GM12878 (cell line): ENCODE measurements around the gene MGAT3.

Experiments used
- BRCA1 ChIP-seq: IDR thresholded peaks from 2 replicates; pipeline ENCODE4 v1.6.1; 2011; ENCODE audit warnings: low read depth, low read length, improper control_type of control experiment
- CBFB ChIP-seq: IDR thresholded peaks from 2 replicates; pipeline ENCODE4 v1.6.1; 2016; ENCODE audit warnings: antibody characterized with exemption, low read depth
- CTCF ChIP-seq, 3 experiments: IDR thresholded peaks in 2 of 3; conservative IDR thresholded peaks in 1 of 3; 2 replicates each; pipeline ENCODE4 v1.5.1; 2011; ENCODE audit warnings: low read depth in 3 of 3, low read length in 3 of 3, mild to moderate bottlenecking in 3 of 3, control low read depth in 2 of 3, moderate library complexity in 2 of 3, inconsistent platforms in 1 of 3, mixed read lengths in 1 of 3; ENCODE audit not compliant: control insufficient read depth in 2 of 3, insufficient read depth in 1 of 3; ENCODE audit errors: extremely low read depth in 1 of 3
- DPF2 ChIP-seq: fragments of 450-650 bp; IDR thresholded peaks from 2 replicates; pipeline ENCODE4 v1.6.1; 2017; ENCODE audit warnings: mild to moderate bottlenecking
- HCFC1 ChIP-seq: fragments of 150-350 bp; IDR thresholded peaks from 2 replicates; pipeline ENCODE4 v1.6.1; 2014; ENCODE audit warnings: low read length
- MXI1 ChIP-seq: fragments of 150-350 bp; IDR thresholded peaks from 2 replicates; pipeline ENCODE4 v1.6.1; 2011; ENCODE audit warnings: low read depth, mild to moderate bottlenecking, inconsistent platforms, low read length, improper control_type of control experiment
- NFIC ChIP-seq: IDR thresholded peaks from 2 replicates; pipeline ENCODE4 v1.6.1; 2012; ENCODE audit warnings: low read depth, mild to moderate bottlenecking, inconsistent platforms, low read length, moderate library complexity
- NFYB ChIP-seq: IDR thresholded peaks from 2 replicates; pipeline ENCODE4 v1.6.1; 2011; ENCODE audit warnings: low read depth, mild to moderate bottlenecking, low read length, improper control_type of control experiment, moderate library complexity; ENCODE audit not compliant: insufficient read depth
- POLR2A ChIP-seq: IDR thresholded peaks from 2 replicates; pipeline ENCODE4 v1.6.1; 2011; ENCODE audit warnings: low read depth, mild to moderate bottlenecking, low read length
- SIX5 ChIP-seq: IDR thresholded peaks from 2 replicates; pipeline ENCODE4 v1.6.1; 2011; ENCODE audit warnings: mild to moderate bottlenecking, low read depth, low read length, moderate library complexity; ENCODE audit not compliant: severe bottlenecking
- TAF1 ChIP-seq: IDR thresholded peaks from 2 replicates; pipeline ENCODE4 v1.6.1; 2011; ENCODE audit warnings: mild to moderate bottlenecking, low read depth, low read length, borderline replicate concordance
- TARDBP ChIP-seq: IDR thresholded peaks from 2 replicates; pipeline ENCODE4 v1.6.1; 2016; ENCODE audit warnings: borderline replicate concordance
- TF ChIP-seq, protein P1 (sequence below): fragments of 150-350 bp; IDR thresholded peaks from 2 replicates; pipeline ENCODE4 v1.6.1; 2016; ENCODE audit warnings: low read depth, low read length
- TF ChIP-seq, protein P2 (sequence below): IDR thresholded peaks from 2 replicates; pipeline ENCODE4 v1.6.1; 2011; ENCODE audit warnings: mild to moderate bottlenecking, low read depth, low read length, moderate library complexity; ENCODE audit not compliant: insufficient replicate concordance

GRCh38 chr22:39463931-39464390, 7.1 kb downstream of the MGAT3 start:
- no peak for TF ChIP-seq CTCF (IDR thresholded peaks at IDR 0.05 in 2 of 3, conservative IDR thresholded peaks at IDR 0.05 in 1 of 3; ENCODE audit: control insufficient read depth in 2 of 3, extremely low read depth in 1 of 3, insufficient read depth in 1 of 3, low read depth in 3 of 3, low read length in 3 of 3)
- TF ChIP-seq, protein P1, sequence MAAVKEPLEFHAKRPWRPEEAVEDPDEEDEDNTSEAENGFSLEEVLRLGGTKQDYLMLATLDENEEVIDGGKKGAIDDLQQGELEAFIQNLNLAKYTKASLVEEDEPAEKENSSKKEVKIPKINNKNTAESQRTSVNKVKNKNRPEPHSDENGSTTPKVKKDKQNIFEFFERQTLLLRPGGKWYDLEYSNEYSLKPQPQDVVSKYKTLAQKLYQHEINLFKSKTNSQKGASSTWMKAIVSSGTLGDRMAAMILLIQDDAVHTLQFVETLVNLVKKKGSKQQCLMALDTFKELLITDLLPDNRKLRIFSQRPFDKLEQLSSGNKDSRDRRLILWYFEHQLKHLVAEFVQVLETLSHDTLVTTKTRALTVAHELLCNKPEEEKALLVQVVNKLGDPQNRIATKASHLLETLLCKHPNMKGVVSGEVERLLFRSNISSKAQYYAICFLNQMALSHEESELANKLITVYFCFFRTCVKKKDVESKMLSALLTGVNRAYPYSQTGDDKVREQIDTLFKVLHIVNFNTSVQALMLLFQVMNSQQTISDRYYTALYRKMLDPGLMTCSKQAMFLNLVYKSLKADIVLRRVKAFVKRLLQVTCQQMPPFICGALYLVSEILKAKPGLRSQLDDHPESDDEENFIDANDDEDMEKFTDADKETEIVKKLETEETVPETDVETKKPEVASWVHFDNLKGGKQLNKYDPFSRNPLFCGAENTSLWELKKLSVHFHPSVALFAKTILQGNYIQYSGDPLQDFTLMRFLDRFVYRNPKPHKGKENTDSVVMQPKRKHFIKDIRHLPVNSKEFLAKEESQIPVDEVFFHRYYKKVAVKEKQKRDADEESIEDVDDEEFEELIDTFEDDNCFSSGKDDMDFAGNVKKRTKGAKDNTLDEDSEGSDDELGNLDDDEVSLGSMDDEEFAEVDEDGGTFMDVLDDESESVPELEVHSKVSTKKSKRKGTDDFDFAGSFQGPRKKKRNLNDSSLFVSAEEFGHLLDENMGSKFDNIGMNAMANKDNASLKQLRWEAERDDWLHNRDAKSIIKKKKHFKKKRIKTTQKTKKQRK = no peak
- no peak for TF ChIP-seq TARDBP
- 0 out of 2 replicates have a peak, but pooled peaks have one; percentile 19 for TF ChIP-seq POLR2A
- TF ChIP-seq HCFC1 = no peak
- TF ChIP-seq, protein P2, sequence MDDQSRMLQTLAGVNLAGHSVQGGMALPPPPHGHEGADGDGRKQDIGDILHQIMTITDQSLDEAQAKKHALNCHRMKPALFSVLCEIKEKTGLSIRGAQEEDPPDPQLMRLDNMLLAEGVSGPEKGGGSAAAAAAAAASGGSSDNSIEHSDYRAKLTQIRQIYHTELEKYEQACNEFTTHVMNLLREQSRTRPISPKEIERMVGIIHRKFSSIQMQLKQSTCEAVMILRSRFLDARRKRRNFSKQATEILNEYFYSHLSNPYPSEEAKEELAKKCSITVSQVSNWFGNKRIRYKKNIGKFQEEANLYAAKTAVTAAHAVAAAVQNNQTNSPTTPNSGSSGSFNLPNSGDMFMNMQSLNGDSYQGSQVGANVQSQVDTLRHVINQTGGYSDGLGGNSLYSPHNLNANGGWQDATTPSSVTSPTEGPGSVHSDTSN = no peak
- no peak for TF ChIP-seq BRCA1
- no peak for TF ChIP-seq MXI1
- no peak for TF ChIP-seq NFIC
- TF ChIP-seq DPF2 = no peak
- no peak for TF ChIP-seq SIX5
- TF ChIP-seq NFYB = no peak
- no peak for TF ChIP-seq TAF1
- TF ChIP-seq CBFB = no peak
